NB4 (cell line): ENCODE data around the gene THUMPD1.
"Not testable (repeated sequence)": the region's sequence is repeated elsewhere in the genome, so short reads cannot be mapped to it uniquely, and the experiment has no call there.

Experiments
- DNase-seq: peaks from one replicate; pipeline ENCODE4 v3.0.0; 2010; ENCODE audit warnings: low read depth
- H3K4me3 ChIP-seq: one replicate; pipeline ENCODE4 v1.5.1; 2011; ENCODE audit warnings: mild to moderate bottlenecking, low read depth, low read length, moderate library complexity
- CTCF ChIP-seq: IDR thresholded peaks from one replicate; pipeline ENCODE4 v1.5.1; 2012; ENCODE audit warnings: low read depth, low read length
- MAX ChIP-seq: IDR thresholded peaks from 2 replicates; pipeline ENCODE4 v1.6.1; 2011; ENCODE audit warnings: low read depth, low read length
- MYC ChIP-seq: IDR thresholded peaks from 2 replicates; pipeline ENCODE4 v1.6.1; 2011; ENCODE audit warnings: low read depth, low read length
- POLR2A ChIP-seq: IDR thresholded peaks from 2 replicates; pipeline ENCODE4 v1.6.1; 2011; ENCODE audit warnings: mild to moderate bottlenecking; ENCODE audit not compliant: insufficient read length; ENCODE audit errors: extremely low read depth

Gene THUMPD1

GRCh38 chr16:20765732-20766131 is 24.1 kb upstream of the THUMPD1 start:
- H3K4me3 ChIP-seq: no peak overlapping the region
- no peak for DNase-seq
- TF ChIP-seq CTCF: no peak
- TF ChIP-seq POLR2A: no peak
- TF ChIP-seq MYC: no peak
- TF ChIP-seq MAX: no peak

DNA sequence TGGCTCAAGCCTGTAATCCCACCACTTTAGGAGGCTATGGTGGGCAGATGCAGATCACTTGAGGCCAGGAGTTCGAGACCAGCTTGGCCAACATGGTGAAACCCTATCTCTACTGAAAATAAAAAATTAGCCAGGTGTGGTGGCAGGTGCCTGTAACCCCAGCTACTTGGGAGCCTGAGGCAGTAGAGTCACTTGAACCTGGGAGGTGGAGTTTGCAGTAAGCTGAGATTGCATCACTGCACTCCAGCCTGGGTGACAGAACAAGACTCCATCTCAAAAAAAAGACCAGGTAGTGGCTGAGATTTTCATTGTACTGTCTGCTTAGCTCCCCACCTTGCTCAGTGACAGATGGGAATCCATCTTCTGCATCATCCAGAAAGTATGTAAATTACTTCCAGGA is 22.8 kb upstream of the THUMPD1 start:
- H3K4me3 ChIP-seq, DNase-seq: not testable (repeated sequence)

DNA sequence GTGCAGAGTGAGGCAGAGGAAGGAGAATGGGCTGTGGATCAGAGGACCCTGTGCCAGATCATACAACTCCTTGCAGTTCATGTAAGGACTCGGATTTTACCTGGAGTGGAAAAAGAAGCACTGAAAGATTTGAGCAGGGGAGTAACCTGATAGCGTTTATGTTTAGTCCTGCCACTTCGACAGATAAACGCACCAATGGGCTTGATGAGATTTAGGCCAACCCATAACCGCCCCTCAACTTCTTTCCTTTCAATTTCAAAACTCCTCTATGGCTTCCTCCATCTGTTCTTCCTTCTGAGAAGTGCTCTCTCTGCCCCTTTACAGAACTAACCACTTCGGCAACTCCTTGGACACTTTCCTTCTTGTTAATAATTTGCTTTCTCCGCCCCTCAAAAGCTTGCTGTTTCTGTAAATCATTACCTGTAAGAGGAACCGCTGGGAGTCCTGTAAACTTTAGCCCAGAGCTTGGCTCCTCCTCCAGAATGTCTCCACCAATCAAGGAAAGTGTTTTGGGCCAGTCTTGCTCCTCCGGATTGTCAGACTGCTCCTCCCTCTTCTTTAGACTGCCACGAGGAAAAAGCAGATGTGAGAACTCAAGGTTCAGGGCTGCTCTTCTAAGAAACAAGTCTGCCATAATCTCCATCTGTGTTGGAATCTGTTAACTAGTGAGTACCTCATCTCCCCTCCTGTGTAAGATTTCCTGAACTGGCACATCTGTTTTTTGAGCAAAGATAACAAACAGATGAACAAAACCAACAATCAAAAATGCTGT is 22.0 kb upstream of the THUMPD1 start, which contains the start of gene ACSM3:
Gene ACSM3, plus strand, starts transcription at position 554 of the 772 bp plus-strand sequence. CDS start 6,021 bp downstream, outside the sequence.
- no peak within 1 kb of the TSS for H3K4me3 ChIP-seq
- TF ChIP-seq MAX: peak; percentile 76; the same call in 1 of the 2 replicates
- TF ChIP-seq POLR2A: peak; percentile 17
- peak; percentile 61; the same call in 1 of the 2 replicates for TF ChIP-seq MYC
- TF ChIP-seq CTCF: no peak
- peak; percentile 65 for DNase-seq

GRCh38 chr16:20762404-20763123 is 20.9 kb upstream of the THUMPD1 start:
- no peak overlapping the region for H3K4me3 ChIP-seq
- TF ChIP-seq CTCF (no peak), POLR2A (no peak), MAX (no peak), MYC (no peak)
- DNase-seq: no peak

DNA sequence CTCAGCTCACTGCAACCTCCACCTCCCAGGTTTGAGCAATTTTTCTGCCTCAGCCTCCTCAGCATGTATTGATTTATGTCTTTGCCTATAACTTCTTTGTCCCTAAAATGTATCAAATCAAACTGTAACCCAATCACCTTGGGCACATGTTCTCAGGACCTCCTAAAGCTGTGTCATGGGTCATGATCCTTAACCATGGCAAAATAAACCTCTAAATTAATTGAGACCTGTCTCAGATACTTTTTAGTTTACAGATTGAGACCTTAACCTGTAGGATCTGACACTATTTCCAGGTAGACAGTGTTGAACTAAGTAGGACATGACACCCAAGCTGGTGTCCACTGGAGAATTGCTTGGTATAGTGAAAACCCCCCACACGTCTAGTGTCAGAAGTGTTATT is 19.6 kb upstream of the THUMPD1 start:
- no peak for DNase-seq
- H3K4me3 ChIP-seq: no peak overlapping the region
- TF ChIP-seq CTCF (no peak), MAX (no peak), POLR2A (no peak), MYC (no peak)

DNA sequence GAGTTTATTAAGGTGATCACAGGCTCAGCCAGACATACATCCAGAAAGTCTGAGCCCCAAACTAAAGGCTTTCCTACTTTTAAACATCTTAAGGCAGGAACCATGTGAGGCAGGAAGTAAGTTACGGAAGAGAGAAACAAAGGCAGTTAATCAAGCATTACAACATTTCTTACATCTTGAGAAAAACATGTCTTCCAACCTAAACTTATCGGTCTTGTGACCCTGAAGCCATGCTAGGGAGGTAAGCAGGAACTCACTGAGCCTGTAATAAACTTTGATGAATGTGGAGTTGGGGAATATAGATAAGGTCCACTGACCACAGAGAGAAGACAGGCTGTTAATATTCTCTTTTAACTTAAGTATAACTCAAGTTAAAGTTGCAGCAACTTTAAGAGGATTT is 18.7 kb upstream of the THUMPD1 start:
- no peak for DNase-seq
- TF ChIP-seq CTCF (no peak), POLR2A (no peak), MAX (no peak), MYC (no peak)
- H3K4me3 ChIP-seq: no peak overlapping the region

- DNase-seq, H3K4me3 ChIP-seq: not testable (repeated sequence)
Observed at GRCh38 chr16:20755799-20756198, 14.2 kb upstream of the THUMPD1 start.
